GM18907 (cell line): ENCODE measurements around the gene FGF14.
"Not testable (repeated sequence)": the region's sequence is repeated elsewhere in the genome, so short reads cannot be mapped to it uniquely, and the experiment has no call there.

Experiments used
- ATAC-seq: cut with Tn5 transposase; IDR thresholded peaks from one replicate; pipeline ENCODE4 v1.9.1; 2021; ENCODE audit warnings: mild to moderate bottlenecking, moderate library complexity; ENCODE audit not compliant: unreplicated experiment

The FGF14 gene

GRCh38 chr13:101892296-101892695 lies 509.6 kb downstream of the FGF14 start:
- ATAC-seq: no peak

GRCh38 chr13:101881593-101881992 lies 520.3 kb downstream of the FGF14 start:
- no peak for ATAC-seq

- ATAC-seq: peak; percentile 72
These were observed 521.3 kb downstream of the FGF14 start for GRCh38 chr13:101880581-101880980.

- ATAC-seq: no peak
These were observed 524.9 kb downstream of the FGF14 start for GRCh38 chr13:101876951-101877350.

- no peak for ATAC-seq
These were observed 526.0 kb downstream of the FGF14 start for GRCh38 chr13:101875717-101876393.

GRCh38 chr13:101875091-101875490 lies 526.8 kb downstream of the FGF14 start:
- ATAC-seq: no peak

- ATAC-seq: peak; percentile 96
These were observed 532.3 kb downstream of the FGF14 start for GRCh38 chr13:101869553-101869952.

- peak; percentile 36 for ATAC-seq
These were observed 533.0 kb downstream of the FGF14 start for GRCh38 chr13:101868585-101869469.

- no peak for ATAC-seq
These were observed 534.8 kb downstream of the FGF14 start for GRCh38 chr13:101866889-101867581.

GRCh38 chr13:101858860-101859259 lies 543.0 kb downstream of the FGF14 start:
- ATAC-seq: no peak

- no peak for ATAC-seq
These were observed 555.1 kb downstream of the FGF14 start for GRCh38 chr13:101846701-101847100.

- no peak for ATAC-seq
These were observed 555.6 kb downstream of the FGF14 start for GRCh38 chr13:101846249-101846648.

- ATAC-seq: no peak
These were observed 556.4 kb downstream of the FGF14 start for GRCh38 chr13:101845245-101846020.

- ATAC-seq: no peak
These were observed 560.1 kb downstream of the FGF14 start for GRCh38 chr13:101841698-101842097.

GRCh38 chr13:101838323-101838722 lies 563.5 kb downstream of the FGF14 start:
- ATAC-seq: no peak

- ATAC-seq: not testable (repeated sequence)
These were observed 564.1 kb downstream of the FGF14 start for GRCh38 chr13:101837778-101838177.

- ATAC-seq: no peak
These were observed 564.6 kb downstream of the FGF14 start for GRCh38 chr13:101837288-101837687.

- no peak for ATAC-seq
These were observed 565.9 kb downstream of the FGF14 start for GRCh38 chr13:101835920-101836319.

GRCh38 chr13:101833671-101834070 lies 568.2 kb downstream of the FGF14 start:
- no peak for ATAC-seq

GRCh38 chr13:101830035-101830434 lies 571.8 kb downstream of the FGF14 start:
- no peak for ATAC-seq

- ATAC-seq: no peak
These were observed 572.4 kb downstream of the FGF14 start for GRCh38 chr13:101829484-101829883.
